CD4-positive, alpha-beta T cell treated with Interleukin-15 for 1 hour (primary cell): ENCODE results near the gene KIF3A.

Experiments used
- DNase-seq: peaks from one replicate; pipeline ENCODE4 v3.0.0-alpha.2; 2020

Gene KIF3A

DNA sequence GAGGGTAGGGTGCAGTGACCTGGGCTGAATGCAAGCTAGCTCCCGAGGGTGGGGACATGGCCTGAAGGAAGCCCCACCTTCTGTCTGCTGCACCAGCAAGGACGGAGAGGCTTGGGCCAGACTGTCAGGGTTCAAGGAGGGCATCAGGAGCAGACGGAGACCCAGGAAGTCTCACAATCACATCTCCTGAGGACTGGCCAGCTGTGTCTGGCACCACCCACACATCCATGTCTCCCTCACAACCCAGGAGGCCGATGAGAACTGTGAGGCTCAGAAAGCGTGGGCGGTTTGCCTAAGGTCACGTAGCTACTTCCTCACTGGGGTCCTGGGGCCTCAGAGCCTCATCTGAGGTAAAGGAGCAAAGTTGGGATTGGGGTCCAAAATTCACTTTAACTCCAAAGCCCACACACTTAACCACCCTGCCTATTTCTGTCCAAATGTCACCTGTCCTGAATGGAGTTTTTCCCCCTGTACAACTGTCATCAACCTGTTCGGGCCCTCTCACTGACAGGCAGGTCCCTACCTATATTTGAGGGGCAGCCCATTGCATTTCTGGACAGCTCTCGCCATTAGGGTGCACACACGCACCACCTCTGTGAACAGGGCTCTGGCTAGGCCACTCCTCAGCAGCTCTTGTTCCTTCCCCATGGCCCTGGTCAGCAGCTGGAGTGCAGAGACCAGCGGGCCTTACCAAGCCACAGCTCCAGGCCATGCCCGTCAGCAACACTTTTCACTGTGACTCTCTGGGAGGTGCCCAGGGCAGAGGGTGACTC is 75.9 kb downstream of the KIF3A start:
- DNase-seq = no peak

GRCh38 chr5:132659598-132660493 is 77.5 kb downstream of the KIF3A start:
- DNase-seq = no peak

GRCh38 chr5:132658381-132659302 is 78.7 kb downstream of the KIF3A start:
- no peak for DNase-seq

DNA sequence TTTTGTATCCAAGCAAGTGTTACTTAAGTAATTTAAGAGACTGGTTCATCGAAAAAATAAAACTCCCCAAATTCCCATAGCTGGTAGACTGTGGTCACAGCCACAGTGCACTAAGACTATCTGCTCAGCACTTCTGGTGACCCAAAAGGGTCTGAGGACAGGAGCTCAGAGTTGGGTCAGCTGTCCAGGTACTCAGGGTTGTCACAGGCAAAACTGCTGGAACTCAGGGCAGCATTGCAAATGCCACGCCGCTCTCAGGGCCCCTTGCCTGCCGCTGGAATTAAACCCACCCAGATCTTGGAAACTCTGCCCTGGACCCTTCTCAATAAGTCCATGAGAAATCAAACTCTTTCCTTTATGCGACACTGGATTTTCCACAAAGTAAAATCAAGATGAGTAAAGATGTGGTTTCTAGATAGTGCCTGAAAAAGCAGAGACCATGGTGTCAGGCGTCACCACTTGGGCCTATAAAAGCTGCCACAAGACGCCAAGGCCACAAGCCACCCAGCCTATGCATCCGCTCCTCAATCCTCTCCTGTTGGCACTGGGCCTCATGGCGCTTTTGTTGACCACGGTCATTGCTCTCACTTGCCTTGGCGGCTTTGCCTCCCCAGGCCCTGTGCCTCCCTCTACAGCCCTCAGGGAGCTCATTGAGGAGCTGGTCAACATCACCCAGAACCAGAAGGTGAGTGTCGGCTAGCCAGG is 79.5 kb downstream of the KIF3A start, which contains the start of gene IL13:
TSS of gene IL13 (plus strand) at position 498 of the 705 bp plus-strand sequence. CDS start at position 512, 14 bp downstream.
- no peak for DNase-seq

DNA sequence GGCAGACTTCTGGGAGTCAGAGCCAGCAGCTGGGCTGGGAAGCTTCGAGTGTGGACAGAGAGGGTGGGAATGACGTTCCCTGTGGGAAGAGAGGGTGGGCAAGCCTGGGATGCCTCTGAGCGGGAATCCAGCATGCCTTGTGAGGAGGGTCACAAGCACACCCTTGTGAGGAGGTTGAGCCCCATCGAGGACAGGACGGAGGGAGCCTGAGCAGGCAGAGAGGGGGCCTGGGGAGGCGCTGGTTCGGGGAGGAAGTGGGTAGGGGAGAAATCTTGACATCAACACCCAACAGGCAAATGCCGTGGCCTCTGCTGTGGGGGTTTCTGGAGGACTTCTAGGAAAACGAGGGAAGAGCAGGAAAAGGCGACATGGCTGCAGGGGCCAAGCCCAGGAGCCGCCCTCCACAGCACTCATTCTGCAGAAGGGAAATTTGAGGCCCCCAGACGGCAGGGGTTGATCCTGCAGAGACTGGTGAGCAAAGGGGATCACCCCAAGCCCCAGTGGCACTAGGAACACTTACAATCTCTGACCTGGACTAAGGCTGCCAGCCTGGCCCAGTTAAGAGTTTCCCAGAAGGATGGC is 80.5 kb downstream of the KIF3A start:
- DNase-seq = no peak

GRCh38 chr5:132655821-132656773 is 81.2 kb downstream of the KIF3A start:
- DNase-seq = peak; percentile 38

GRCh38 chr5:132653716-132654115 is 83.6 kb downstream of the KIF3A start:
- no peak for DNase-seq

DNA sequence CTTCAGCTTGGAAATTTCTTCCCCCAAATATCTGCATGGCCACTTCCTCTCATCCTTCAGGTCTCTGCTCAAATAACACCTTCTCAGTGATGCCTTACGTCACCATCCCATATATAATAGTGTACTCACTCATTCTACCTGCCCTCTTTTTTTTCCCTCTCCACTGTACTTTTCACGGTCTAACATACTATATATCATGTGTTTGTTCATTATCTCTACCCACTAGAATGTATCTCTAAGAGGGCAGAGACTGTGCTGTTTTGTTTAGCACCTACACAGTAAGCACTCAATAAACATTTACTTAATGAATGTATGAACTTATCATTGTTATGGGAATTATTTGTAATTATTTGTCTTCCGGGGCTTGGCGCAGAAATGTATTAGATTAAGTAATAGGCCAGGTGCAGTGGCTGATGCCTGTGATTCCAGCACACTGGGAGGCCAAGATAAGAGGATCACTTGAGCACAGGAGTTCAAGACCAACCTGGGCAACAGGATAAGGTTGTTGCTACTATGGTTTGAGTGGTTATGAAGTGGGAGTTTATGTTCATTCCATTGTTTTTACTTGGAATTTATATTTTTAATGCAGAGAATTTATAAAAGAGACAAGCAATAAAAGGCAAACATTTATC is 85.4 kb downstream of the KIF3A start:
- DNase-seq = no peak

GRCh38 chr5:132648355-132648754 is 89.0 kb downstream of the KIF3A start:
- DNase-seq = no peak

DNA sequence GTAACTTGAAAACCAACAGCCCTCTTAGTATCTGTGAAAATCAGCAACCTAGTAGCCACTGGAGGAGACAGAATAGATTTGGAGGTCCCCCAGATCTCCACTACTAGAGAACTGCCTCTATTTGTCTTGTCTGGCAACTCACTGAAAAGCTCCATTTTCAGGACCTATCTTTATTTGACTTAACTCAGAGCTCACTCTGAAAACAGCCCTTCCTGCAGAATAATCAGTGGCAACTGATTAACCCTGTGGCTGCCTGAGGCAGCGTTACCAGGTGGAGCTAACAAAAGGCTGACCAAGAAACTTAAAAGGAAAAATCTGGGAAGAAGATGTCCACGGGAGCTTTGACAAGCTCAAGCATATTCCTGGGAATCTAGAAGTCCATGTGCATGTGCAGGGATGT is 89.9 kb downstream of the KIF3A start:
- DNase-seq = no peak

DNA sequence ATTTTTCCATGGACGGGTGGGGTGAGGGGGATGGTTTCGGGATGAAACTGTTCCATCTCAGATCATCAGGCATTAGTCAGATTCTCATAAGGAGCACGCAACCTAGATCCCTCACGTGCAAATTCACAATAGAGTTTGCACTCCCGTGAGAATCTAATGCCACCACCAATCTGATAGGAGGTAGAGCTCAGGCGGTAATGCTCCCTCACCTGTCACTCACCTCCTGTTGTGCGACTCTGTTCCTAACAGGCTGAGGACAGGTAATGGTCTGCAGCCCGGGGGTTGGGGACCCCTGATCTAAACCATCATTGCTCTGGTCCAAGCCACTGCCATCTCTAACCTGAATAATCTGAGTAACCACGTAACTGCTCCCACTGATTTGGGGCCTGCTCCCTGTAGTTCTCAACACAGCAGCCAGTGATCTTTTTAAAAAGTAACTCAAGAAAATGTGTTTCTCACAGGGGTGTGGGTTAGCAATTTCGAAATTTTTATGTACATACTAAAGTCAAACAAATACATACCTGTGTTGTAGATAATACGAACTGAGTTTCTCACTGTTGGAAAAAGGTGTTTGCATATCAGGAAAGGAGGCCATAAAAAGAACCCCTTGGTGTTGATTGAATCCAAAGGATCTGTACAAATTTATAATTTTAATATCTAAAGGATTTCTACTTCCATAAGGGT is 90.6 kb downstream of the KIF3A start:
- no peak for DNase-seq

DNA sequence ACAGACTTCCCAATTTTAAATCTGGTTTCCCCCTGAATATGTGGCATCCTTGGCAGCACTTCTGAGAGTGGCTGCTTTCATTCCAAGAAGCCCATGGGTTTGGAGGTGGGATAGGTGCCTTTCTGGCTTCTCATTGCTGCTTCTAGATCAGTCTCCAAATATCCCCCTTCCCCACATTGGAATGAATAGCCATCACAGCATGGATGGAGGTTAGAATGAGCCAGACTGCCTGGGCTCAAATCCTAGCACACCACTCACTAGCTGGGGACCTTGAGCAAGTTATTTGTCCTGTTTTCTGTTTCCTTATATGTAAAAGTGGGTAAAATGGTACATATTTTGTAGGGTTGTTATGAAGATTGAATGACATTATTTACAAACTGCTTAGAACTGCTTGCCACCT is 93.2 kb downstream of the KIF3A start:
- DNase-seq = no peak
